Testis (tissue), 2 donors: Measurements from ENCODE around the gene NOS1AP.

Experiments used
- CTCF ChIP-seq, 3 experiments: fragments of 450-650 bp in 2 of 3; fragments of 200-600 bp in 1 of 3; sonication (generic) in 1 of 3; IDR thresholded peaks; one replicate each; pipeline ENCODE4 v1.5.1; 2016 to 2019; ENCODE audit warnings: antibody characterized with exemption in 3 of 3, mild to moderate bottlenecking in 2 of 3, moderate library complexity in 1 of 3
- POLR2A ChIP-seq: fragments of 450-650 bp; IDR thresholded peaks from one replicate; pipeline ENCODE4 v1.6.1; 2017; ENCODE audit warnings: antibody characterized with exemption, mild to moderate bottlenecking, moderate library complexity

- TF ChIP-seq CTCF (IDR thresholded peaks at IDR 0.05) (no peak), POLR2A (no peak)
Measured at GRCh38 chr1:162177126-162177525, 107.6 kb downstream of the NOS1AP start.
